CD4-positive, alpha-beta memory T cell (primary cell): ENCODE data around the gene CASP5. TPM values are rescaled to one million over a fixed set of nuclear protein-coding genes. Genes with fewer than 3 reads are reported as not detected.
"Not testable (repeated sequence)": the region's sequence is repeated elsewhere in the genome, so short reads cannot be mapped to it uniquely, and the experiment has no call there.

ENCODE experiments used
- CTCF ChIA-PET: fragments of 350-600 bp; sonication (Branson Sonifier 250); formaldehyde crosslinking; loops from one replicate; lab custom pipeline; 2021; ENCODE audit warnings: inconsistent platforms; ENCODE audit not compliant: partially characterized antibody; lab: Charles Lee
- POLR2A ChIA-PET: fragments of 350-600 bp; sonication (Branson Sonifier 250); formaldehyde crosslinking; loops from one replicate; lab custom pipeline; 2021; ENCODE audit not compliant: partially characterized antibody; lab: Charles Lee
- DNase-seq, 5 donors: peaks; one replicate each; pipeline versions ENCODE4 v3.0.0 to v3.0.0-alpha.2; 2020 to 2022; ENCODE audit warnings: mixed read lengths in 1 of 5
- H3K27ac ChIP-seq: one replicate; pipeline ENCODE4 v1.7.0; 2013; ENCODE audit warnings: low read depth, low read length
- H3K27me3 ChIP-seq: 2 replicates; pipeline ENCODE4 v1.7.0; 2013; ENCODE audit warnings: mild to moderate bottlenecking, low read length, moderate library complexity; ENCODE audit not compliant: insufficient read depth
- H3K36me3 ChIP-seq: 2 replicates; pipeline ENCODE4 v1.7.0; 2013; ENCODE audit warnings: mild to moderate bottlenecking, low read length, moderate library complexity; ENCODE audit not compliant: insufficient read depth
- H3K4me1 ChIP-seq: 2 replicates; pipeline ENCODE4 v1.7.0; 2013; ENCODE audit warnings: mild to moderate bottlenecking, low read length, moderate library complexity; ENCODE audit not compliant: insufficient read depth
- H3K4me3 ChIP-seq, 2 donors: one replicate each; pipeline ENCODE4 v1.7.0; 2013; ENCODE audit warnings: low read length in 2 of 2, mild to moderate bottlenecking in 1 of 2
- H3K9me3 ChIP-seq, 2 donors: one replicate each; pipeline ENCODE4 v1.7.0; 2013; ENCODE audit warnings: low read length in 2 of 2, control low read depth in 1 of 2; ENCODE audit not compliant: control insufficient read depth in 1 of 2
- H3K27ac Mint-ChIP-seq, 7 donors: one replicate each; pipeline ENCODE4 v1.8.0; 2020 to 2021; ENCODE audit warnings: mixed read lengths in 7 of 7, mild to moderate bottlenecking in 6 of 7, inconsistent platforms in 3 of 7, moderate library complexity in 3 of 7
- H3K27me3 Mint-ChIP-seq, 2 donors: one replicate each; pipeline ENCODE4 v1.8.0; 2020 to 2021; ENCODE audit warnings: mixed read lengths in 2 of 2
- H3K36me3 Mint-ChIP-seq, 2 donors: one replicate each; pipeline ENCODE4 v1.8.0; 2020 to 2021; ENCODE audit warnings: mixed read lengths in 2 of 2, inconsistent platforms in 1 of 2, mild to moderate bottlenecking in 1 of 2
- H3K4me1 Mint-ChIP-seq, 4 donors: one replicate each; pipeline ENCODE4 v1.8.0; 2020 to 2021; ENCODE audit warnings: mixed read lengths in 4 of 4, mild to moderate bottlenecking in 1 of 4
- H3K4me3 Mint-ChIP-seq, 8 donors: one replicate each; pipeline ENCODE4 v1.8.0; 2020 to 2021; ENCODE audit warnings: mixed read lengths in 8 of 8, mild to moderate bottlenecking in 7 of 8, moderate library complexity in 6 of 8, inconsistent platforms in 3 of 8
- H3K9me3 Mint-ChIP-seq, 8 donors: one replicate each; pipeline ENCODE4 v1.8.0; 2020 to 2021; ENCODE audit warnings: mixed read lengths in 8 of 8, mild to moderate bottlenecking in 5 of 8, inconsistent platforms in 3 of 8, moderate library complexity in 1 of 8
- intact Hi-C: fragments of 100-400 bp; cut with micrococcal nuclease; formaldehyde crosslinking; loops from one replicate; pipeline ENCODE4 v1.15.1; 2023
- polyA plus RNA-seq, 2 donors: library from polyadenylated mRNA; unstranded; fragments of 300-500 nt; fragmentation: Illumina TruSeq; gene quantifications; one replicate each; pipeline ENCODE4 v1.2.3, GENCODE V29; 2021
- total RNA-seq, 2 experiments: library from RNA; stranded (reverse); gene quantifications; one replicate each; pipeline ENCODE4 v1.2.3, GENCODE V29; 2021

CASP5 gene
- total RNA-seq (not detected), polyA plus RNA-seq (not detected)

- H3K27me3 Mint-ChIP-seq = no peaks in the 10 kb centered on the region
- H3K27me3 ChIP-seq = no peaks in the 10 kb centered on the region
- peaks cover 0 to 3% (median 0%) of the 10 kb centered on the region in 8 donors for H3K9me3 Mint-ChIP-seq
- peaks cover 13 to 32% (median 22%) of the 10 kb centered on the region in 4 donors for H3K4me1 Mint-ChIP-seq
- ChIA-PET CTCF (no interaction called here), POLR2A (no interaction called here)
- H3K4me1 ChIP-seq = peaks cover 4% of the 10 kb centered on the region
- H3K9me3 ChIP-seq = no peaks in the 10 kb centered on the region
- no peak within 1 kb of the TSS for H3K27ac ChIP-seq
- peak within 1 kb of the TSS in 6 of 7 donors; percentile 14 to 77 (median 60) for H3K27ac Mint-ChIP-seq
- intact Hi-C loops = no loop called here
- H3K4me3 Mint-ChIP-seq = no peak within 1 kb of the TSS
- no peak for DNase-seq
- peaks cover 33 to 36% of the 10 kb centered on the region in 2 donors for H3K36me3 Mint-ChIP-seq
- H3K36me3 ChIP-seq = peaks cover 23% of the 10 kb centered on the region
- no peak within 1 kb of the TSS for H3K4me3 ChIP-seq
Measured at GRCh38 chr11:105023003-105023402, at the start of gene CASP5. Gene CASP5 (minus strand): TSS chr11:105023168. CDS start chr11:105023136, 32 bp downstream.

GRCh38 chr11:105072080-105072479, 49.1 kb upstream of the CASP5 start:
- not testable (repeated sequence) for H3K4me3 Mint-ChIP-seq, H3K27me3 Mint-ChIP-seq, H3K9me3 Mint-ChIP-seq

GRCh38 chr11:105071089-105071732, 48.2 kb upstream of the CASP5 start:
- H3K36me3 Mint-ChIP-seq = peaks cover 15 to 22% of the 10 kb centered on the region in 2 donors
- DNase-seq = peak; percentile 37 to 67 (median 57)
- H3K4me1 ChIP-seq = peaks cover 39% of the 10 kb centered on the region
- peak overlapping the region; percentile 69 for H3K27ac ChIP-seq
- peak overlapping the region; percentile 55 to 79 for H3K4me3 ChIP-seq
- peaks cover 0 to 1% of the 10 kb centered on the region in 2 donors for H3K27me3 Mint-ChIP-seq
- intact Hi-C loops = loop anchor here (1.0 to 2.0 kb wide), 2 partner anchors 26 to 27 kb away; partner anchors contain the start of gene CARD16
- CTCF ChIA-PET = interaction anchor here (0.6 to 0.9 kb wide), 3 partner anchors 11 to 113 kb away, joined by 3 read pairs; no protein-coding TSS in a partner anchor
- no peaks in the 10 kb centered on the region for H3K9me3 Mint-ChIP-seq
- no peaks in the 10 kb centered on the region for H3K36me3 ChIP-seq
- peak overlapping the region; percentile 81 to 98 (median 95) for H3K27ac Mint-ChIP-seq
- POLR2A ChIA-PET = interaction anchor here (0.7 to 1.0 kb wide), 3 partner anchors 29 to 36 kb away, joined by 3 to 4 read pairs (median 4); partner anchors contain the start of gene CASP1
- H3K27me3 ChIP-seq = no peaks in the 10 kb centered on the region
- peaks cover 29 to 44% (median 36%) of the 10 kb centered on the region in 4 donors for H3K4me1 Mint-ChIP-seq
- peak overlapping the region; percentile 91 to 100 (median 96) for H3K4me3 Mint-ChIP-seq
- H3K9me3 ChIP-seq = no peaks in the 10 kb centered on the region

More at GRCh38 chr11:105072080-105072479, 49.1 kb upstream of the CASP5 start:
- POLR2A ChIA-PET, H3K27me3 ChIP-seq, intact Hi-C loops, H3K9me3 ChIP-seq, H3K27ac Mint-ChIP-seq, DNase-seq, H3K27ac ChIP-seq, H3K4me3 ChIP-seq, CTCF ChIA-PET, H3K36me3 ChIP-seq: not testable (repeated sequence)
- H3K36me3 Mint-ChIP-seq = peaks cover 15% of the 10 kb centered on the region in 2 donors
- H3K4me1 Mint-ChIP-seq = peaks cover 25 to 36% (median 31%) of the 10 kb centered on the region in 4 donors
- peaks cover 32% of the 10 kb centered on the region for H3K4me1 ChIP-seq

GRCh38 chr11:105070306-105070705, 47.3 kb upstream of the CASP5 start:
- peak overlapping the region; percentile 69 for H3K27ac ChIP-seq
- H3K4me1 Mint-ChIP-seq = peaks cover 30 to 53% (median 37%) of the 10 kb centered on the region in 4 donors
- H3K4me3 Mint-ChIP-seq = peak overlapping the region; percentile 91 to 100 (median 96)
- no peaks in the 10 kb centered on the region for H3K9me3 ChIP-seq
- peak overlapping the region; percentile 55 to 79 for H3K4me3 ChIP-seq
- H3K27me3 Mint-ChIP-seq = peaks cover 0 to 1% of the 10 kb centered on the region in 2 donors
- CTCF ChIA-PET = interaction anchor here (1.0 to 2.1 kb wide), 2 partner anchors 101 to 124 kb away, joined by 3 to 5 read pairs; partner anchors contain the start of gene CASP4
- H3K27me3 ChIP-seq = no peaks in the 10 kb centered on the region
- no peaks in the 10 kb centered on the region for H3K9me3 Mint-ChIP-seq
- intact Hi-C loops = loop anchor here (2.0 kb wide), 1 partner anchor 26 kb away; the partner anchor contains the start of gene CARD16
- H3K36me3 Mint-ChIP-seq = peaks cover 22 to 31% of the 10 kb centered on the region in 2 donors
- DNase-seq = peak in 4 of 5 donors; percentile 7 to 24 (median 16)
- H3K4me1 ChIP-seq = peaks cover 48% of the 10 kb centered on the region
- POLR2A ChIA-PET = interaction anchor here (0.5 to 1.0 kb wide), 4 partner anchors 30 to 459 kb away, joined by 3 to 4 read pairs (median 3); no protein-coding TSS in a partner anchor
- peak overlapping the region; percentile 81 to 98 (median 95) for H3K27ac Mint-ChIP-seq
- H3K36me3 ChIP-seq = peaks cover 4% of the 10 kb centered on the region

GRCh38 chr11:105069749-105070148, 46.8 kb upstream of the CASP5 start:
- CTCF ChIA-PET = interaction anchor here (1.0 to 2.1 kb wide), 2 partner anchors 101 to 123 kb away, joined by 3 to 5 read pairs; partner anchors contain the start of gene CASP4
- H3K27ac ChIP-seq = peak overlapping the region; percentile 69
- H3K27ac Mint-ChIP-seq = peak overlapping the region in 2 of 7 donors; percentile 81 to 95

GRCh38 chr11:105063245-105063941, 40.4 kb upstream of the CASP5 start:
- CTCF ChIA-PET = not testable (repeated sequence)

More at GRCh38 chr11:105069749-105070148, 46.8 kb upstream of the CASP5 start:
- Mint-ChIP-seq H3K4me3 (peak overlapping the region; percentile 91 to 100 (median 96)), H3K36me3 (peaks cover 26 to 36% of the 10 kb centered on the region in 2 donors), H3K4me1 (peaks cover 30 to 57% (median 38%) of the 10 kb centered on the region in 4 donors)
- peak overlapping the region; percentile 55 to 79 for H3K4me3 ChIP-seq
- H3K27me3 ChIP-seq, DNase-seq, H3K27me3 Mint-ChIP-seq, H3K9me3 ChIP-seq, H3K9me3 Mint-ChIP-seq, H3K36me3 ChIP-seq: not testable (repeated sequence)
- peaks cover 53% of the 10 kb centered on the region for H3K4me1 ChIP-seq
- intact Hi-C loops = loop anchor here (2.0 to 5.0 kb wide), 2 partner anchors 25 to 37 kb away; partner anchors contain the start of gene CARD16
- POLR2A ChIA-PET = interaction anchor here (0.6 to 1.0 kb wide), 3 partner anchors 31 to 173 kb away, joined by 3 to 4 read pairs (median 3); no protein-coding TSS in a partner anchor

More at GRCh38 chr11:105063245-105063941, 40.4 kb upstream of the CASP5 start:
- H3K9me3 Mint-ChIP-seq, H3K36me3 ChIP-seq, POLR2A ChIA-PET, H3K9me3 ChIP-seq, H3K27ac Mint-ChIP-seq, H3K27me3 ChIP-seq, H3K4me3 Mint-ChIP-seq, DNase-seq, intact Hi-C loops, H3K27me3 Mint-ChIP-seq, H3K27ac ChIP-seq, H3K4me3 ChIP-seq: not testable (repeated sequence)
- peaks cover 33% of the 10 kb centered on the region for H3K4me1 ChIP-seq
- H3K36me3 Mint-ChIP-seq = peaks cover 43 to 59% of the 10 kb centered on the region in 2 donors
- H3K4me1 Mint-ChIP-seq = peaks cover 10 to 38% (median 21%) of the 10 kb centered on the region in 4 donors
